Spleen (tissue), 11 donors: ENCODE results near the gene ALK. TPM values are rescaled to one million over a fixed set of nuclear protein-coding genes. Genes with fewer than 3 reads are reported as not detected.

Source experiments
- DNase-seq: peaks from one replicate; pipeline ENCODE4 v3.0.0-alpha.2; 2020
- H3K27ac ChIP-seq, 8 donors: fragments of 200-600 bp; sonication (generic) in 7 of 8; 1 replicate in 4 of 8; 2 replicates in 4 of 8; pipeline versions ENCODE4 v1.5.0 to v1.8.0; 2016 to 2021; ENCODE audit warnings: inconsistent platforms in 4 of 8, mild to moderate bottlenecking in 4 of 8, moderate library complexity in 1 of 8
- H3K27me3 ChIP-seq, 7 donors: fragments of 200-600 bp; sonication (generic) in 6 of 7; replicated peaks in 1 of 7; 1 replicate in 4 of 7; 2 replicates in 3 of 7; pipeline versions ENCODE4 v1.5.0 to v1.8.0; 2016 to 2021; ENCODE audit warnings: inconsistent platforms in 3 of 7, mild to moderate bottlenecking in 1 of 7
- H3K36me3 ChIP-seq, 6 donors: fragments of 200-600 bp; sonication (generic) in 5 of 6; 1 replicate in 4 of 6; 2 replicates in 2 of 6; pipeline versions ENCODE4 v1.5.0 to v1.8.0; 2016 to 2021; ENCODE audit warnings: inconsistent platforms in 2 of 6
- H3K4me1 ChIP-seq, 6 donors: fragments of 200-600 bp; sonication (generic) in 5 of 6; 1 replicate in 3 of 6; 2 replicates in 3 of 6; pipeline versions ENCODE4 v1.5.0 to v1.8.0; 2016 to 2021; ENCODE audit warnings: inconsistent platforms in 3 of 6
- H3K4me3 ChIP-seq, 8 donors: fragments of 200-600 bp; sonication (generic) in 7 of 8; 1 replicate in 4 of 8; 2 replicates in 4 of 8; pipeline versions ENCODE4 v1.5.0 to v1.8.0; 2016 to 2021; ENCODE audit warnings: inconsistent platforms in 4 of 8, mild to moderate bottlenecking in 4 of 8, moderate library complexity in 2 of 8
- H3K9me3 ChIP-seq, 8 donors: fragments of 200-600 bp; sonication (generic) in 7 of 8; 1 replicate in 4 of 8; 2 replicates in 4 of 8; pipeline versions ENCODE4 v1.5.0 to v1.8.0; 2016 to 2021; ENCODE audit warnings: inconsistent platforms in 4 of 8
- POLR2A ChIP-seq, 3 donors: fragments of 450-650 bp; IDR thresholded peaks; one replicate each; pipeline ENCODE4 v1.5.1; 2017; ENCODE audit warnings: antibody characterized with exemption in 3 of 3, mild to moderate bottlenecking in 1 of 3
- POLR2AphosphoS5 ChIP-seq, 3 donors: sonication (generic); formaldehyde crosslinking; IDR thresholded peaks; one replicate each; pipeline ENCODE4 v1.5.1; 2017; ENCODE audit warnings: antibody characterized with exemption in 3 of 3
- WGBS, 5 donors: extraction: QIAGEN DNeasy Blood & Tissue Kit in 3 of 5; methylation state at CpG; one replicate each; pipeline versions ENCODE4 v1.1.5 to v1.1.7; 2013 to 2018; 5-methylcytosine and 5-hydroxymethylcytosine counted together
- intact Hi-C: fragments of 100-400 bp; cut with DNase I; formaldehyde crosslinking; loops from one replicate; pipeline ENCODE4 v1.15.0; 2023; ENCODE audit warnings: low total_unique reads
- polyA plus RNA-seq, 3 donors: library from polyadenylated mRNA; stranded (reverse); fragments of 200-250 nt; gene quantifications; one replicate each; pipeline ENCODE4 v1.2.1, GENCODE V29; 2013
- total RNA-seq, 7 donors: library from RNA; depleted of rRNA in 3 of 7; stranded (reverse); fragments of >200 nt in 3 of 7; fragmentation: NEBNext Ultra II Directional in 4 of 7; extraction: Animal tissue kit (Norgen Biotek cat#: 25700) in 4 of 7; gene quantifications; one replicate each; pipeline versions ENCODE4 v1.1.0 to v1.2.1, GENCODE V29; 2016 to 2021
- TF ChIP-seq, protein P1 (sequence below), 11 experiments: fragments of 200-600 bp in 7 of 11; fragments of 450-650 bp in 4 of 11; sonication (generic) in 4 of 11; IDR thresholded peaks in 8 of 11; conservative IDR thresholded peaks in 3 of 11; 1 replicate in 7 of 11; 2 replicates in 4 of 11; pipeline versions ENCODE4 v1.4.0 to v1.8.0; 2016 to 2021; ENCODE audit warnings: antibody characterized with exemption in 11 of 11, inconsistent platforms in 4 of 11, mild to moderate bottlenecking in 1 of 11
- donor health status: healthy with polysubstance abuse.
- donor health status: DM: no; HTN: no; CAD: no; lungs with moderate emphysema.
- donor health status: DM: no; HTN: no; CAD: no.
- donor health status: Bipolar disorder and iron deficiency.
- donor health status: healthy.
- donor health status: DM: no; HTN: no; CAD: no.
- donor health status: DM: yes; HTN: yes; CAD: no.

The ALK gene
- total and polyA plus RNA-seq, 10 donors, result 0.03 to 0.28 (median 0.06) TPM; not detected in 7

DNA sequence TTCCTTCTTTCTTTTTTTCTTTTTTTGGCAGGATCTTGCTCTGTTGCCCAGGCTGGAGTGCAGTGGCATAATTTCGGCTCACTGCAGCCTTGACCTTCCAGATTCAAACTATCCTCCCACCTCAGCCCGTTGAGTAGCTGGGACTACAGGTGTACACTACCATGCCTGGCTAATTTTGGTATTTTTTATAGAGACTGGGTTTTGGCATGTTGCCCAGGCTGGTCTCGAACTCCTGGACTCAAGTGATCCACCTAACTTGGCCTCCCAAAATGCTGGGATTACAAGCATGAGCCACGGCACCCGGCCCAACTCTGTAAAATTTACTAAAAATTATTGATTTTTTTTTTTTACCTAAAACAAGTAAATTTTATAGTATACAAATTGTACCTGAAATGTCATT is 360.8 kb downstream of the ALK start:
- Histone ChIP-seq H3K36me3 (no peaks in the 10 kb centered on the region), H3K27me3 (no peaks in the 10 kb centered on the region), H3K4me3 (no peak overlapping the region), H3K4me1 (no peaks in the 10 kb centered on the region), H3K27ac (no peak overlapping the region), H3K9me3 (no peaks in the 10 kb centered on the region)
- WGBS, 5 donors, result 79 to 92% (median 85%) methylated on average over 5 of the region's 5 CpGs
- DNase-seq, result no peak
- intact Hi-C loops, result no loop called here
- TF ChIP-seq POLR2AphosphoS5 (IDR thresholded peaks at IDR 0.05), result no peak
- TF ChIP-seq POLR2A (IDR thresholded peaks at IDR 0.05), result no peak
- TF ChIP-seq, protein P1, sequence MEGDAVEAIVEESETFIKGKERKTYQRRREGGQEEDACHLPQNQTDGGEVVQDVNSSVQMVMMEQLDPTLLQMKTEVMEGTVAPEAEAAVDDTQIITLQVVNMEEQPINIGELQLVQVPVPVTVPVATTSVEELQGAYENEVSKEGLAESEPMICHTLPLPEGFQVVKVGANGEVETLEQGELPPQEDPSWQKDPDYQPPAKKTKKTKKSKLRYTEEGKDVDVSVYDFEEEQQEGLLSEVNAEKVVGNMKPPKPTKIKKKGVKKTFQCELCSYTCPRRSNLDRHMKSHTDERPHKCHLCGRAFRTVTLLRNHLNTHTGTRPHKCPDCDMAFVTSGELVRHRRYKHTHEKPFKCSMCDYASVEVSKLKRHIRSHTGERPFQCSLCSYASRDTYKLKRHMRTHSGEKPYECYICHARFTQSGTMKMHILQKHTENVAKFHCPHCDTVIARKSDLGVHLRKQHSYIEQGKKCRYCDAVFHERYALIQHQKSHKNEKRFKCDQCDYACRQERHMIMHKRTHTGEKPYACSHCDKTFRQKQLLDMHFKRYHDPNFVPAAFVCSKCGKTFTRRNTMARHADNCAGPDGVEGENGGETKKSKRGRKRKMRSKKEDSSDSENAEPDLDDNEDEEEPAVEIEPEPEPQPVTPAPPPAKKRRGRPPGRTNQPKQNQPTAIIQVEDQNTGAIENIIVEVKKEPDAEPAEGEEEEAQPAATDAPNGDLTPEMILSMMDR (IDR thresholded peaks at IDR 0.05 in 8 of 11, conservative IDR thresholded peaks at IDR 0.05 in 3 of 11), result no peak

DNA sequence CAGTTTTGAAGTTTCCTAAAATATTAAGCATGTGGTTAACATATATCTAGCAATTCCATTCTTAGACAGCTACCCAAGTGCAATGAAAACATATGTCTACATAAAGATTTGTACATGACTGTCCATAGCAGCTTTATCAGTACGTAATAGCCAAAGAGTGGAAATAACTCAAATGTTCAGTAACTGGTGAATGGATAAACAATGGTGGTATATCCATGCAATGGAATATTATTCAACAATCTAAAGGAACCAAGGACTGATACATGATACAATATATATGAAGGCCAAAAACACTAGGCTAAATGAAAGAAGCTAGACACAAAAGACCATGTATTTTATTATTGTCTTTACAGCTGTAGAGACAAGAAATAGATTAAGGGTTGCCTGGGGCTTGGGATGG is 361.4 kb downstream of the ALK start:
- Histone ChIP-seq H3K36me3 (no peaks in the 10 kb centered on the region), H3K4me3 (no peak overlapping the region), H3K9me3 (no peaks in the 10 kb centered on the region), H3K4me1 (no peaks in the 10 kb centered on the region), H3K27me3 (no peaks in the 10 kb centered on the region), H3K27ac (no peak overlapping the region)
- DNase-seq, result no peak
- intact Hi-C loops, result no loop called here
- 81 to 93% (median 88%) methylated on average over 1 of the region's 1 CpG for WGBS, 5 donors
- TF ChIP-seq POLR2AphosphoS5 (IDR thresholded peaks at IDR 0.05), result no peak
- no peak for TF ChIP-seq POLR2A (IDR thresholded peaks at IDR 0.05)
- TF ChIP-seq, protein P1 (IDR thresholded peaks at IDR 0.05 in 8 of 11, conservative IDR thresholded peaks at IDR 0.05 in 3 of 11), result no peak

DNA sequence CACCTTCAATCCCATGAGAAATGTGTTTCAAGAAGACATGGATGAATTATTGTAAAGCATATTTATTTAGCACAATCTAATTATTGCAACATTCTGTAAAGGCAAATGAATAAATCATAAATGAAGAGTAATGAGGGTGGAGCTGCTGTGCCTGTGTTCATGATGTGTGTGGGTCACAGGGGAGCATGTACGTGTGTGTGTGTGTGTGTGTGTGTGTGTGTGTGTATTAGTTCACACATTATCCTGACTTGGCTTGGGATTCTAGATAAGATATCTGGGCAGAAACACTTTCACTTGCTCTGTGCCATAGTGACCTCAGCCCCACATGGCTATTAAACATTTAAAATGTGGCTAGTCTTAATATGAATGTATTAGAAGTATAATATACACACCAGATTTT is 361.8 kb downstream of the ALK start:
- intact Hi-C loops, result no loop called here
- no peak overlapping the region for H3K4me3 ChIP-seq
- TF ChIP-seq, protein P1 (IDR thresholded peaks at IDR 0.05 in 8 of 11, conservative IDR thresholded peaks at IDR 0.05 in 3 of 11), result no peak
- TF ChIP-seq POLR2A (IDR thresholded peaks at IDR 0.05), result no peak
- TF ChIP-seq POLR2AphosphoS5 (IDR thresholded peaks at IDR 0.05), result no peak
- H3K4me1 ChIP-seq, result no peaks in the 10 kb centered on the region
- no peaks in the 10 kb centered on the region for H3K27me3 ChIP-seq
- H3K27ac ChIP-seq, result no peak overlapping the region
- DNase-seq, result no peak
- 25 to 80% (median 68%) methylated on average over 1 of the region's 1 CpG for WGBS, 5 donors
- H3K9me3 ChIP-seq, result no peaks in the 10 kb centered on the region
- no peaks in the 10 kb centered on the region for H3K36me3 ChIP-seq

- intact Hi-C loops, result no loop called here
- H3K36me3 ChIP-seq, result no peaks in the 10 kb centered on the region
- no peaks in the 10 kb centered on the region for H3K27me3 ChIP-seq
- no peak overlapping the region for H3K27ac ChIP-seq
- H3K9me3 ChIP-seq, result no peaks in the 10 kb centered on the region
- no peak overlapping the region for H3K4me3 ChIP-seq
- DNase-seq, result no peak
- H3K4me1 ChIP-seq, result no peaks in the 10 kb centered on the region
- no peak for TF ChIP-seq POLR2AphosphoS5 (IDR thresholded peaks at IDR 0.05)
- TF ChIP-seq, protein P1 (IDR thresholded peaks at IDR 0.05 in 8 of 11, conservative IDR thresholded peaks at IDR 0.05 in 3 of 11), result no peak
- TF ChIP-seq POLR2A (IDR thresholded peaks at IDR 0.05), result no peak
Measured at GRCh38 chr2:29558097-29558496, 363.3 kb downstream of the ALK start.
